ENCODE results near the gene GPR173.

- TF ChIP-seq, protein P1, sequence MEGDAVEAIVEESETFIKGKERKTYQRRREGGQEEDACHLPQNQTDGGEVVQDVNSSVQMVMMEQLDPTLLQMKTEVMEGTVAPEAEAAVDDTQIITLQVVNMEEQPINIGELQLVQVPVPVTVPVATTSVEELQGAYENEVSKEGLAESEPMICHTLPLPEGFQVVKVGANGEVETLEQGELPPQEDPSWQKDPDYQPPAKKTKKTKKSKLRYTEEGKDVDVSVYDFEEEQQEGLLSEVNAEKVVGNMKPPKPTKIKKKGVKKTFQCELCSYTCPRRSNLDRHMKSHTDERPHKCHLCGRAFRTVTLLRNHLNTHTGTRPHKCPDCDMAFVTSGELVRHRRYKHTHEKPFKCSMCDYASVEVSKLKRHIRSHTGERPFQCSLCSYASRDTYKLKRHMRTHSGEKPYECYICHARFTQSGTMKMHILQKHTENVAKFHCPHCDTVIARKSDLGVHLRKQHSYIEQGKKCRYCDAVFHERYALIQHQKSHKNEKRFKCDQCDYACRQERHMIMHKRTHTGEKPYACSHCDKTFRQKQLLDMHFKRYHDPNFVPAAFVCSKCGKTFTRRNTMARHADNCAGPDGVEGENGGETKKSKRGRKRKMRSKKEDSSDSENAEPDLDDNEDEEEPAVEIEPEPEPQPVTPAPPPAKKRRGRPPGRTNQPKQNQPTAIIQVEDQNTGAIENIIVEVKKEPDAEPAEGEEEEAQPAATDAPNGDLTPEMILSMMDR (conservative IDR thresholded peaks at IDR 0.05; ENCODE audit: low read depth in 2 of 2), result no peak
- TF ChIP-seq EZH2phosphoT487 (IDR thresholded peaks at IDR 0.05; ENCODE audit: unreplicated experiment), result no peak
Observed at GRCh38 chrX:53071064-53071463, 22.5 kb downstream of the GPR173 start.
